Skin epidermis (tissue), 12 donors: ENCODE data around the gene CA5B.
"Not testable (repeated sequence)": the region's sequence is repeated elsewhere in the genome, so short reads cannot be mapped to it uniquely, and the experiment has no call there.

Experiments used
- H3K27ac ChIP-seq, 21 experiments: fragments of 200-600 bp; sonication (generic) in 11 of 21; one replicate each; pipeline ENCODE4 v1.5.0; 2020; ENCODE audit warnings: mild to moderate bottlenecking in 3 of 21, inconsistent platforms in 2 of 21, moderate library complexity in 2 of 21
- H3K4me3 ChIP-seq, 7 experiments: fragments of 200-600 bp; sonication (generic) in 2 of 7; one replicate each; pipeline ENCODE4 v1.5.0; 2020; ENCODE audit warnings: inconsistent platforms in 2 of 7, mild to moderate bottlenecking in 2 of 7, moderate library complexity in 1 of 7

Gene CA5B

DNA sequence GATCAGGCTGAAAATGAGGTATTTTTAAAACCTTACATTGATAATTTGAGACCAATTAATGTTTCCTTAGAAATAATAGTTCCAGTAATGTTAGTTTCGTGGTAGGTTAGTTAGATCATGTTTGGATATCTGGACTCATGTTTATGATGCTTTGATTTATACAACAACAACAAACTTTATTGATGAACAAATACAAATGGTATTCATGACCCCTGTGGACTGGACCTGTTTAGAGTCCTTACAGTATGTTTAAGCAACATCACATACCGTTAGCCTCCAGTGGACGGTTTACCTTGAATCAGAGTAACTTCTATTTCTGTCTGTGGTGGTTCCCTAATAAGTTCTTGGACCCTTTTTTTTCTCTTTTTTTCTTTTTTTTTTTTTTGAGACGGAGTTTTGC lies 70.2 kb downstream of the CA5B start:
- H3K27ac ChIP-seq, result no peak overlapping the region

DNA sequence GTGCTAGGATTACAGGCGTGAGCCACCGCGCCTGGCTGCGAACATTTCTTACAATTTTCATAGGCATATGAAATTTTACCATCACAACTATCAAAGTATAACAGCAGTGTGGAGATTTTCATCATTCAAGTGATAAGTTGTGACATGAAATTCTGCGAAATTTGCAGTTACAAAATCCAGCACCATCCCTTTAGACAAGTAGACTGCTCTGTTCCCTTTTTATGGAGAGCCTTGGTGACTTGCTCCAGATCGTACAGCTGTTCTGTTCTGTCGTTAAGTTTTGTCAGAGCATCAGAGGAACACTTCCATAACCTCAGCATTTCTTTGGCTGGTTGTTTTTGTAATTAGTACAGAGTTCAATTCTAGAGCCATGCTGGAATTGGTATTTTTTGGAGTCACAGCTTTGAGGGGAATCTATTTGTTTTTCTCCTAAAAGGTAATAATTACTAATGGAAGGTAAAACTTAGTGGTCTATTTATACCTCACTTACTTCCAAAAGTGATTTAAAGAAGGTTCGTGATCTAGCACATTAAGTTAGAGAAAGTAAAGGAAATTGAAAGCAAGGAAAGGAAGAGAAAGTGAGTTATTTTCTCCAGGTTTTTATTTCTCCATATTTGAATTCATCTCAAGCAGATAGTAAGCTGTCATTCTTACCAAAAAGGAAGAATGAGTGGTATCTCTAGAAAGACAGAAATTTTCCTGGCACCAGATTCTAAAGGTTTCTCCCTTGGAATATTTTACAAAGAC lies 74.3 kb downstream of the CA5B start:
- no peak overlapping the region for H3K4me3 ChIP-seq
- no peak overlapping the region for H3K27ac ChIP-seq

More for the DNA sequence above, 70.2 kb downstream of the CA5B start:
- no peak overlapping the region for H3K4me3 ChIP-seq

DNA sequence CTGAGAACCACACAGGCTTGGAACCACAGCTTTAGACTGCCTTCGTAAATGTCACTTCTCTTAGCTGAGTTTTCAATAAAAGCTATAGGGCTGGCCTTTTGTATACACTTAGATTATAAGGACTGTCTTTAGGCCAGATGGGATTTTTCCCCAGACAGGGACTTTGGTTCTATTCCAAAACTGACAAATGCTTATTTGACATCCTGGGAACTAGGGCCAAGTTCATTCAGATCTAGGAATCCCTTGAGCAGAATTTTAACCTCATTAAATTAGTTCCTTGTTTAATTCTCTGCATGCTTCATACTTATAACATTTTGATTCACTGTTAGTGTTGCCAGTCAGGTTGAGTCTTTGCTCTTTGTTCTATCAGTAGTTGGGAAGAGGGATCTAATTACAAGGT lies 75.3 kb downstream of the CA5B start:
- no peak overlapping the region for H3K27ac ChIP-seq

DNA sequence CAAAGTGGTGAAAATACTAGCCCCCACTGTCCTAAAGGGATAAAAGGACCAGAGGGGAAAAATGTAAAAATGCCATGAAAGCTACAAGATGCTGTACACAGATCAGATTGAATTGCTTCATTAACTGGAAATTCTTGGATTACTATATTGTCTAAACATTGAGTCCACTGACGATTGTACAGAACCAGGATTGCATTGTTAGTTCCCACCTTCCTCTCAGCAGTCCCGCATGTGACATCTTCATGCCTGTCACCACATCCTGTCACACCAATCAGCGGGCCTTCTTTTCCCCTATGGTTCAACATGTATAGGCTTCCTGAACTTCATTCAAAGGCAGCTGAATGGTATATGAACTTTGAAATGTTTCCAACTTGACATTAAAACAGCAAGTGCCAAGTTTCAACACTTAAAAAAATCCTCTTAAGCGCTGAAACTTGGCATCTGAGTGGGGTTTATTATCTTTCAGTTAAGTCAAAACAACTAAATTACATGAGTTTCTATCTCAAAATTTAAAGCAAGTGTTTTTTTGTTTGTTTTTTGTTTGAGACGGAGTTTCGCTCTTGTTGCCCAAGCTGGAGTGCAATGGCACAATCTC lies 76.8 kb downstream of the CA5B start:
- Histone ChIP-seq H3K27ac (no peak overlapping the region), H3K4me3 (no peak overlapping the region)

More for the DNA sequence above, 75.3 kb downstream of the CA5B start:
- no peak overlapping the region for H3K4me3 ChIP-seq

DNA sequence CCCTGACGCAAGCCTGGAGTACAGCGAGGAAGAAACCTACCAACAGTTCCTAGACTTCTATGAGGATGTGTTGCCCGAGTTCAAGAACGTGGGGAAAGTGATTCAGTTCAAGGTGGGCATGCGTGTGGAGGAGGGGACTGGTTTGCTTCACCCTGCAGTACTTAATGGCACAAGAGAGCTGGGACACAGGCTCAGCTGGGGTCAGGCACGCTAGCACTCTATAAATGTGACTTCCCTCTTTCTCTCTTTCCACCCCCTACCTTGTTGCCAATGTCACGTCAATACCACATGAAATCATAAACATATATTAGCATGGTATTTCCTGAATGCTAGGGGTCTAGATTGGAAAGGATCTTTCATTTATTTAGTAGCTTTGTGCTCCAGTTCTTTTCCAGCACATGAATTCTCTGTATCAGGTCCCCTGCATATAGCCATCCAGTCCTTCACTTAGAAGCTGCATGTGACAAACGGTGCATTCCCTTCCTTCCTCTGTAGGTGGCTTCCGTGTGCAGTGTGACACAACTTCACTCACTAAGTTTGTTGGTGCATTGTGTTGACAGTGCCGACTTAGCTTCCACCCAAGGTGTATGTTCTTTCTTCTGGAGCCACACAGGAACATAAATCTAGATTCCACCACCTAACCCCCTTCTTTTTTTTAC lies 77.8 kb downstream of the CA5B start:
- H3K27ac ChIP-seq, result no peak overlapping the region
- H3K4me3 ChIP-seq, result no peak overlapping the region

DNA sequence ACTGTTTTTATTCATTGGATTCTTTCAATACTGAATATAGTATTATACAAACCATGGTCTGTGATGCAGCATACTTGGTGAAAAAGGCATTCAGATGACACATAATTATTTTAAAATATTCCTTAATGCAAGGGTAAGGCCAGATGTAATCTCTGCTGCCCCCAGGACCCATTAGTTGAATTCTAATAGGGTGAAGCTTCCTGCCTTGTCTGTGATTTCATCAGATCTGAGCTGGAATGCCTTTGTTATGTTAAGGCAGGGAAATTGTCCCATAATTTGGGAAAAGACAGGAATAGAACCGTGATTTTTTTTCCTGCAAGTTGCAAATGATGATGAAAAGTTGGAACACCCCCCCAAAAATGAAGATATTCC lies 78.4 kb downstream of the CA5B start:
- no peak overlapping the region for H3K27ac ChIP-seq
- no peak overlapping the region for H3K4me3 ChIP-seq

DNA sequence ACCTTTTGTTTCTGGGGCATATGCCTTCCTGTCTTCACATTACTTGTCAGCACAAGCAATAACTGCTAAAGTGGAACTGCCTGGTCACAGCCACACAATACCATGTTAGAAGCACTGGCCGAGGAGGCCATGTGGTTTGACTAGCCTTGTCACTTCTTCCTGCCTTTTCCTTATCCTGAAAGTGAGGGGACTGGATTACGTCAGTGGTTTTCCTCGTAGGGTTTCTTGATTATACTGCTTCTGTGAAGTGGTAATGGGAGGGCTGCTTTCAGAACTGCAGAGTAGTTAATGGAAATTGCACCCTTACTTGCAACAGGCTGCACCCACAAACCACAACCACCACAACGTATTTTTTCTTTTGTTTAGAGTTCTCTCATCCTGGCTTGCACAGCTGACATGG lies 78.8 kb downstream of the CA5B start:
- H3K27ac ChIP-seq, result no peak overlapping the region
- H3K4me3 ChIP-seq, result no peak overlapping the region

DNA sequence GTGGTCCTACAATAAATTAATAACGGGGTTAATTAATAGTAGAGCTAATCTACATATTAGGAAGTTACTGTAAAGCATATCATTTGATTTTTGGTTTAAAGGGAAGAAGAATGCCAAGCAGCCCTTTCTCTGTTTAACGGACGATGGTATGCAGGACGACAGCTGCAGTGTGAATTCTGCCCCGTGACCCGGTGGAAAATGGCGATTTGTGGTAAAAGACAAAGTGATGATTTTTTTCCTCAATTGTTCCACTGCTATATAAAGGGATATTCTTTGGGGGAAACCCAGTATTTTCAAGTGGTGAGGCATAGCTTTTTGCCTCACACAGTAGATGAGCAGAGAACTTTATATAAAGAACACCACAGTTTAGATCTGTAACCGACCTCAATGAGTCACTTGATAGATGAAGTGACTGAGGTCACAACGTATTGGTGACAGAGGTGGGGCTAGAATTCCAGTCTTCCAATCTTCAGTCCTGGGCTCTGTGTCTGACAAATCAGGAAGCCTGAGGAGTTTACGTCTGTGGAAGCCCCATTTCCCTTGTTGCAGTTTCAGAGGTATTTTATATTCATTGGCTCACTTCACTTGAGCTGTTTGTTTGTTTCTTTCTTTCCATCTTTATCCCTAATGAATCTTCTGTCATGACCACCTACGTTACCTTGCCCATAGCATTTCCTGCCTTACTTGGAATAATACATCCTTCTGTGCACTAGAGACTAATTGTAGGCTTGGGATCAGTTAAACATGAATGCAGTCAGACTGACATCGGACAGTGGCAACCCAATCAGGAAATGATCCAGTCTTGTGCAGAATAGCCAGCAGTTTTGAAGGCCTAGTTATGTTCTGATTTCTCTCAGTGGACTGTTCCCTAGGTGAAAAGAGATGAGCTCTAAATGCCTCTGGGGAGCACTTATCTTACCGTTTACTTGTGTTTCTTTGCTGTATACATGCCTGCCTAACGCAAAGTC lies 82.3 kb downstream of the CA5B start:
- Histone ChIP-seq H3K4me3 (no peak overlapping the region), H3K27ac (no peak overlapping the region)

DNA sequence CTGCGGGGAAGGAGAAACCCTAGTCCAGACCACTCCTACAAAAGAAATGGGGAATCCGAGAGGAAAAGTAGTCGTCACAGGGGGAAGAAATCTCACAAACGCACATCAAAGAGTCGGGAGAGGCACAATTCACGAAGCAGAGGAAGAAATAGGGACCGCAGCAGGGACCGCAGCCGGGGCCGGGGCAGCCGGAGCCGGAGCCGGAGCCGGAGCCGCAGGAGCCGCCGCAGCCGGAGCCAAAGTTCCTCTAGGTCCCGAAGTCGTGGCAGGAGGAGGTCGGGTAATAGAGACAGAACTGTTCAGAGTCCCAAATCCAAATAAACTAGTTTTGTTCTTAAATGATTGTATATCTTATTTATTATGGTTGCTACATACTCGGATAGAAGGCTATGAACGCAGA lies 84.9 kb downstream of the CA5B start:
- H3K4me3 ChIP-seq, result no peak overlapping the region
- no peak overlapping the region for H3K27ac ChIP-seq

DNA sequence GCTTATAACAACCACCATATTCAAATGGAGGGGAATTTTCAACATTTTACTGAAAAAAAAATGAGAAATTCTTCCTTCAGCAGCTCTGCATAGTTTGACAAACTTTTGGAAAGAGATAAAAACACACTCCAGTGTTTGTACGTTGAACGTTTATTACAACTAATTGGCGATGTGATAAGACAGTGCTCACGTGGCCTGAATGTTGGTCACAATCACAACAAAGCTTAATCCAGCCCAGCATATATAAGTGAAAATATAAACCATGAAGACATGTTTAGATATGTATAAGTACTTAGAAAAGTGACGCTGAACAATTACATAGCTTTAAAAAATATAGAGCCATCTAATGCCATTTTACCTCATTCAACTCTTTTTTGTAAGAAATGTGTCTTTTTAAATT lies 87.9 kb downstream of the CA5B start:
- no peak overlapping the region for H3K27ac ChIP-seq
- H3K4me3 ChIP-seq, result no peak overlapping the region

DNA sequence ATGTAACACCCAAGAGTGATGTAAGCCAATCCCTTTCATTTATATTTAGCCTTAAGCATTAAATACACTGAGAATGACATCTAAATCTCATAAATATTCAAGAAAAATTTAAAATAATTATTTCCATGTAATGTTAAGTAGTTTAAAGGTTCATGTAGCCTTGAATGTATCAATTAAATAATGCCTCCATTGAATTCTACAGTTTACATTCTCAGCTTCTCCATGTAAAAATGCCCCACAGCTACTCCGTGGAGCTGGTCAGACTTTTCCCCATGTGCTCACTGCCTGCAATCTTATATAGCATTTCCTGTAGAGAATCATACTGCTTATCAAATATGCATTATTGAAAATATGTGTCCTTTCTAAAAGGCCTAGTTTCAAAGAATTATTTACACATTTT lies 91.1 kb downstream of the CA5B start:
- no peak overlapping the region for H3K4me3 ChIP-seq

DNA sequence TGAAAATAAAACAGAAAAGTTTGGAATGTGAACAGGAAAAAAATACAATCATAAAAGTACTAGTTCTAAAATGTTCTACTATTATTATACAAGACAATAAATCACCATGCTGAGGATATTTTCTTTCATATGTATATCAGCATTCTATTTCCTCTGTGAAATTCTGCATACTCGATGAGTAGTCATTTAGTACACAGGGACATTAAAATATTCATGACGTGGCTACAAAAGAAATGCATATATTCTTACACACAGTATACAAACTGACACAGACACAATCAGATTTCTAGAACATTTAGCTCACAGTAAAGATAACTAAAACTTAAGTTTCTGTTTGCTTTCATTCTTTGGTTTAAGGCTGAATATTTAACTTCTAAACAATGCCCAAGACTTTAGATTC lies 93.3 kb downstream of the CA5B start:
- H3K27ac ChIP-seq, result not testable (repeated sequence)

More for the DNA sequence above, 91.1 kb downstream of the CA5B start:
- no peak overlapping the region for H3K27ac ChIP-seq

DNA sequence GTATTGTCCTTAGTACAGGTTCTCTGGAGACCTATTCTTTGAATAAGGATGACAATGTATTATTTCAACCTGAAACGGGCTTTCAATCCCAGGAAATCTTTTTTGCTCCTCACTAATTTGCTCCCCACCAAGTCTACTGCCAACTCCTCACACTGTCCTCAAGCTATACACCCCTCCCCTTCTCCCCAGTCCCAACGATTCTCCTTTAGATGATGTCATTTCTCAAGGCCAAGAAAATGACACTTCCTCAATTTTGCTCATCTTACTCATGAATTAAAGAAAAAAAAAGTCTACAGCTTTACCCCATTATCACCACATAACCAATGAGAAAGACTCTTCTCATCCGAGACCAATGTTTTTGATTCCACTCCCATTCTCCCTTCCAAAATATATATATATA lies 96.0 kb downstream of the CA5B start:
- no peak overlapping the region for H3K27ac ChIP-seq
- no peak overlapping the region for H3K4me3 ChIP-seq

More for the DNA sequence above, 93.3 kb downstream of the CA5B start:
- not testable (repeated sequence) for H3K4me3 ChIP-seq

DNA sequence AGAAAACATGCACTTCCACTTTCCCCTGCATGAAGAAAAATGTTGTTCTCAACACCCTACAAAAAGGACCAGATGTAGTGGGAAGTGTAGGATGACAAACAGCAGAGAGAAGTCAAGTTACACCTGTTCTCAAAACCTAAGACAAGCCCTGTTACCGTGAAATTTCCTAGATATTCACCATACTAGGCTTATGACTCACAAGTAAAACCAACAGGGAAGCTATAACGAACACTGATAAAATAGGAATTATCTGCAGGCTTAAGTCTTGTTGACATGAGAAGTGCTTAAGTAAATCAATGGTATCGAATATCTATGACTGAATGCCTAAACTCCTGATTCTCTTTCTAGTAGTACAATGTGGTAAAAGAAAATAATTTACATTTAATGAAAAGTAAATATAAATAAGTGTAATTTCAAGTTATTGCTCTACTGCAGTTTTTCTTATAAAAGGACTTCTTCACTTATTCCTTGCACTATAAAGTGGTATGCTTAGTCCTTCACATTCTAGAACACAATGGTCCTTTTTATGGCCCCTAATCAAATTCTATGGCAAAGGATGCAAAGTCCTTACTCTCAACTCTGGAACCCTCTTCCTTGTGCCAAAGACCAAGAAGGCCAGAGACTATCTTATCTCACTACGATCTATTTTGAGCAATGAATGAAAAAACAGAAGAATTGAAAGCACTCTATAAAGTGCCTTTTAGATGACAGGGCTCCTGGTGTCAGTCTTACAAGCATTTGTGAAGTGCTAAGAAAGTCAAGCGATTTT lies 96.9 kb downstream of the CA5B start:
- no peak overlapping the region for H3K27ac ChIP-seq
- H3K4me3 ChIP-seq, result no peak overlapping the region
